GM12878 (cell line): ENCODE results near the gene PLA2G2E. TPM values are rescaled to one million over a fixed set of nuclear protein-coding genes. Genes with fewer than 3 reads are reported as not detected.

Experiments used
- ATAC-seq: fragments of 200-7000 bp; cut with Tn5 transposase; 3 replicates; pipeline ENCODE4 v1.9.1; 2020; ENCODE audit warnings: mild to moderate bottlenecking, moderate library complexity
- BruUV-seq: library from RNA; stranded (reverse); fragments of 400-500 nt; replicated peaks from 2 replicates; lab custom pipeline; 2021; lab: Mats Ljungman, UMichigan
- CTCF ChIA-PET: fragments of 300-600 bp; sonication (Branson Sonifier 250); formaldehyde crosslinking; extraction: SDS; loops from one replicate; lab custom pipeline; 2021; ENCODE audit warnings: inconsistent platforms; lab: Yijun Ruan, JAX
- POLR2A ChIA-PET: fragments of 350-600 bp; formaldehyde crosslinking; extraction: SDS; loops from one replicate; lab custom pipeline; 2021; ENCODE audit warnings: inconsistent platforms; lab: Charles Lee
- RAD21 ChIA-PET: fragments of 300-600 bp; sonication (Branson Sonifier 250); formaldehyde crosslinking; loops from one replicate; lab custom pipeline; 2023; ENCODE audit warnings: antibody characterized with exemption; ENCODE audit not compliant: unreplicated experiment; lab: Charles Lee
- SMC1A ChIA-PET: fragments of 300-600 bp; sonication (Branson Sonifier 250); formaldehyde crosslinking; loops from one replicate; lab custom pipeline; 2023; ENCODE audit not compliant: unreplicated experiment, uncharacterized antibody; lab: Charles Lee
- DNase-seq: peaks from one replicate; pipeline ENCODE4 v3.0.0-alpha.2; 2011; ENCODE audit warnings: low read depth, low spot score
- FAIRE-seq: peaks from 3 replicates; lab custom pipeline; 2011; peaks lifted over from hg19 to GRCh38; lab: Jason Lieb, UNC
- H2AFZ ChIP-seq: 2 replicates; pipeline ENCODE4 v1.6.0; 2011; ENCODE audit warnings: low read depth, low read length, control low read depth; ENCODE audit not compliant: control insufficient read depth
- H3K27ac ChIP-seq: 2 replicates; pipeline ENCODE4 v1.5.1; 2011; ENCODE audit warnings: control low read depth; ENCODE audit not compliant: control insufficient read depth, insufficient read depth
- H3K27me3 ChIP-seq, 2 experiments: replicated peaks in 1 of 2; 2 replicates each; pipeline versions ENCODE4 v1.6.0 to v1.6.1; 2011; ENCODE audit warnings: low read length in 1 of 2; ENCODE audit not compliant: control insufficient read depth in 2 of 2, insufficient read depth in 2 of 2
- H3K36me3 ChIP-seq, 2 experiments: 2 replicates each; pipeline ENCODE4 v1.5.1; 2011; ENCODE audit warnings: low read length in 1 of 2; ENCODE audit not compliant: control insufficient read depth in 2 of 2, insufficient read depth in 2 of 2
- H3K4me1 ChIP-seq: 2 replicates; pipeline ENCODE4 v1.6.1; 2011; ENCODE audit warnings: mild to moderate bottlenecking, low read length, moderate library complexity, mixed read lengths; ENCODE audit not compliant: control insufficient read depth, insufficient read depth
- H3K4me2 ChIP-seq: 2 replicates; pipeline ENCODE4 v1.6.0; 2011; ENCODE audit warnings: control low read depth; ENCODE audit not compliant: control insufficient read depth, insufficient read depth
- H3K4me3 ChIP-seq: fragments of 200-600 bp; sonication (generic); 2 replicates; pipeline ENCODE4 v1.5.1; 2016
- H3K79me2 ChIP-seq: 2 replicates; pipeline ENCODE4 v1.6.0; 2011; ENCODE audit warnings: low read length; ENCODE audit not compliant: control insufficient read depth, insufficient read depth
- H3K9ac ChIP-seq: 2 replicates; pipeline ENCODE4 v1.8.0; 2011; ENCODE audit warnings: low read length, control low read depth, mixed read lengths; ENCODE audit not compliant: control insufficient read depth, insufficient read depth
- H3K9me3 ChIP-seq: replicated peaks from 3 replicates; pipeline ENCODE4 v1.5.1; 2011; ENCODE audit warnings: mild to moderate bottlenecking, low read length; ENCODE audit not compliant: control insufficient read depth, insufficient read depth
- H4K20me1 ChIP-seq: 2 replicates; pipeline ENCODE4 v1.6.0; 2011; ENCODE audit not compliant: control insufficient read depth, insufficient read depth
- BCL11A ChIP-seq: IDR thresholded peaks from 2 replicates; pipeline ENCODE4 v1.6.1; 2011; ENCODE audit warnings: low read depth, low read length
- CBX3 ChIP-seq: fragments of 200-600 bp; sonication (generic); IDR thresholded peaks from 2 replicates; pipeline ENCODE4 v1.6.1; 2016; ENCODE audit warnings: low read depth, borderline replicate concordance
- ELK1 ChIP-seq: IDR thresholded peaks from 2 replicates; pipeline ENCODE4 v1.6.1; 2012; ENCODE audit warnings: low read depth, low read length, improper control_type of control experiment
- HDGF ChIP-seq: fragments of 450-650 bp; IDR thresholded peaks from 2 replicates; pipeline ENCODE4 v1.6.1; 2016; ENCODE audit warnings: antibody characterized with exemption
- PAX8 ChIP-seq: fragments of 450-650 bp; IDR thresholded peaks from 2 replicates; pipeline ENCODE4 v1.6.1; 2017; ENCODE audit warnings: mild to moderate bottlenecking, moderate library complexity
- POLR2AphosphoS5 ChIP-seq: IDR thresholded peaks from 2 replicates; pipeline ENCODE4 v1.6.1; 2011; ENCODE audit warnings: mild to moderate bottlenecking, low read length, inconsistent platforms
- REST ChIP-seq: IDR thresholded peaks from 2 replicates; pipeline ENCODE4 v1.6.1; 2012; ENCODE audit warnings: mild to moderate bottlenecking, low read depth, low read length
- SUPT20H ChIP-seq: IDR thresholded peaks from 2 replicates; pipeline ENCODE4 v1.6.1; 2011; ENCODE audit warnings: low read depth, mild to moderate bottlenecking, low read length, moderate library complexity, borderline replicate concordance; ENCODE audit not compliant: control insufficient read depth
- YY1 ChIP-seq: IDR thresholded peaks from 2 replicates; pipeline ENCODE4 v1.6.1; 2011; ENCODE audit warnings: low read depth, mild to moderate bottlenecking, low read length
- ZBTB11 ChIP-seq: fragments of 450-650 bp; formaldehyde crosslinking; IDR thresholded peaks from 2 replicates; pipeline ENCODE4 v1.5.0; 2022; ENCODE audit warnings: mild to moderate bottlenecking, missing genetic modification characterization
- WGBS: methylation state at CpG from one replicate; pipeline ENCODE4 v1.1.6; 2016; ENCODE audit warnings: low lambda C conversion rate; ENCODE audit not compliant: insufficient replicate concordance, insufficient coverage; ENCODE audit errors: missing lambda C conversion rate; 5-methylcytosine and 5-hydroxymethylcytosine counted together
- in situ Hi-C: fragments of 300-500 bp; cut with MboI; formaldehyde crosslinking; loops from 9 replicates; pipeline ENCODE4 v1.14.3; 2018; ENCODE audit warnings: mixed read lengths
- intact Hi-C: fragments of 100-400 bp; cut with micrococcal nuclease; formaldehyde crosslinking; loops from one replicate; pipeline ENCODE4 v1.14.2; 2022; ENCODE audit not compliant: unreplicated experiment
- polyA plus RNA-seq, 11 experiments: library from polyadenylated mRNA; depleted of rRNA in 4 of 11; unstranded in 6 of 11; stranded (reverse) in 5 of 11; fragments of >200 nt; fragmentation: Nextera tagmentation in 4 of 11; fragmentation: Illumina TruSeq in 1 of 11; extraction: Ambion mirVana in 4 of 11; extraction: Trizol in 1 of 11; gene quantifications; 1 replicate in 1 of 11; 2 replicates in 10 of 11; pipeline versions ENCODE4 v1.2.1 to v1.2.3, GENCODE V29; 2011 to 2016; ENCODE audit warnings: inconsistent platforms in 2 of 11, missing spikeins in 2 of 11, low read depth in 1 of 11
- total RNA-seq, 4 experiments: library from RNA; depleted of rRNA in 3 of 4; stranded (reverse); fragments of >200 nt in 3 of 4; fragmentation: Illumina TruSeq in 1 of 4; extraction: Trizol in 1 of 4; gene quantifications; 2 replicates each; pipeline versions ENCODE4 v1.2.1 to v1.2.3, GENCODE V29; 2013 to 2021

Gene PLA2G2E
- total and polyA plus RNA-seq, 10 of the 15 experiments (the other 5 are each of a cell fraction or from before 2014, with no cell fraction given): not detected

- ATAC-seq (no peak), DNase-seq (no peak), FAIRE-seq (no peak)
- Histone ChIP-seq H3K4me2 (no peak overlapping the region), H2AFZ (no peak overlapping the region), H3K4me1 (no peaks in the 10 kb centered on the region), H4K20me1 (no peaks in the 10 kb centered on the region), H3K36me3 (peaks cover 7% of the 10 kb centered on the region in 2 experiments; a peak in 3 of 4 replicates), H3K9ac (no peak overlapping the region), H3K4me3 (no peak overlapping the region), H3K79me2 (peaks cover 7% of the 10 kb centered on the region), H3K27ac (no peak overlapping the region), H3K27me3 (no peaks in the 10 kb centered on the region), H3K9me3 (no peaks in the 10 kb centered on the region)
- BruUV-seq: no TSS peak
- POLR2A ChIA-PET: no interaction called here
- WGBS: 81% methylated on average over 3 of the region's 3 CpGs
- TF ChIP-seq YY1: no peak
- TF ChIP-seq BCL11A: no peak
- TF ChIP-seq ZBTB11: no peak
- no peak for TF ChIP-seq REST
- no peak for TF ChIP-seq ELK1
- TF ChIP-seq CBX3: no peak
- no peak for TF ChIP-seq HDGF
- TF ChIP-seq SUPT20H: no peak
- no peak for TF ChIP-seq PAX8
- TF ChIP-seq POLR2AphosphoS5: no peak
- RAD21 ChIA-PET: no interaction called here
- SMC1A ChIA-PET: no interaction called here
- intact Hi-C loops (no loop called here), in situ Hi-C loops (no loop called here)
- CTCF ChIA-PET: no interaction called here
Observed at GRCh38 chr1:19892129-19892528, 31.3 kb downstream of the PLA2G2E start.
